HepG2 (cell line): ENCODE results near the gene RANBP17.

Source experiments
- CBX5 ChIP-seq: sonication (generic); formaldehyde crosslinking; IDR thresholded peaks from 2 replicates; pipeline ENCODE4 v1.4.0; 2020; ENCODE audit warnings: missing genetic modification reagents, borderline replicate concordance
- ERF ChIP-seq: IDR thresholded peaks from 2 replicates; pipeline ENCODE4 v1.6.1; 2018; ENCODE audit warnings: missing biosample characterization, missing genetic modification reagents
- ETV6 ChIP-seq: sonication (generic); formaldehyde crosslinking; conservative IDR thresholded peaks from 2 replicates; pipeline ENCODE4 v1.4.0; 2020; ENCODE audit warnings: missing genetic modification reagents
- FOXJ3 ChIP-seq: sonication (generic); formaldehyde crosslinking; IDR thresholded peaks from 2 replicates; pipeline ENCODE4 v1.4.0; 2020; ENCODE audit warnings: missing genetic modification reagents, mild to moderate bottlenecking, borderline replicate concordance
- KDM2A ChIP-seq: sonication (generic); formaldehyde crosslinking; IDR thresholded peaks from 2 replicates; pipeline ENCODE4 v1.4.0; 2020; ENCODE audit warnings: low read depth, missing genetic modification reagents, borderline replicate concordance
- NR2C2 ChIP-seq: sonication (generic); formaldehyde crosslinking; IDR thresholded peaks from 2 replicates; pipeline ENCODE4 v1.4.0; 2020; ENCODE audit warnings: missing genetic modification reagents, mild to moderate bottlenecking, moderate library complexity, borderline replicate concordance
- POLR2AphosphoS5 ChIP-seq: IDR thresholded peaks from 2 replicates; pipeline ENCODE4 v1.6.1; 2012; ENCODE audit warnings: low read depth, low read length
- TCF7 ChIP-seq: sonication (generic); IDR thresholded peaks from 2 replicates; pipeline ENCODE4 v1.6.1; 2016; ENCODE audit warnings: antibody characterized with exemption, low read depth
- ZNF570 ChIP-seq: sonication (generic); formaldehyde crosslinking; IDR thresholded peaks from 2 replicates; pipeline ENCODE4 v1.4.0; 2020; ENCODE audit warnings: mild to moderate bottlenecking, missing genetic modification reagents, borderline replicate concordance
- TF ChIP-seq, protein P1 (sequence below): sonication (generic); formaldehyde crosslinking; IDR thresholded peaks from 2 replicates; pipeline ENCODE4 v1.4.0; 2020; ENCODE audit warnings: missing genetic modification reagents

DNA sequence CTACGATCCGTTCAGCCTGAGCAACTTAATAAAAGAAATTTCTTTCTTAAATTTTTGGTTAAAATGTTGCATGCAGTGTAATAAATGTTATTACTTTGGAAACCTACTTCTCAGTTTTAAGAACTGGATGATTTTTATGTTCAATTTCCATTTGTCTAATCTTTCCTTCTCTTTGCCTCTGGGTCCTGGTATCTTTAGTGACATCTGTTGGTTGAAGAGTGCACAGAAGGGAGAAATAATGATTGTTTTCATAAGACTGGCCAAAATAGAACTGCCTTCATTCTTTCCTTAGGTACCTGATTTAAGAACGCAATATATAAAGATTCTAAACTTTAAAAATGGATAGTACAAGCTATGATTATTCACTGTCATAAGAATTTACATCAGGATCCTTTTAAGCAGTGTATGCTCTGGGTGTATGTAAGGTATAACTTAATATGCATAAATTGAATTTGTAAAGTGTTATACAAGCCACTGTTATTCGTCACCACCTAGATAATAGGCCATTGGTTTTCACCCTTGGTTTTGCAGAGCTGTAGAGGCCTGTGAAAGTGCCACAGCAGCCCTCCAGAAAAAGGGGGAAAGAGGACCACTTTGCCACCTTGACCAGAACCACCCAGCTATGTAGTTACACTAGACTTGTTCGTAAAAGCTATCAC is 364.4 kb downstream of the RANBP17 start:
- TF ChIP-seq ETV6 (CRISPR knock-in tag) (no peak), ERF (CRISPR knock-in tag) (no peak), FOXJ3 (no peak), KDM2A (CRISPR knock-in tag) (no peak), NR2C2 (CRISPR knock-in tag) (no peak), CBX5 (CRISPR knock-in tag) (no peak), TCF7 (no peak), ZNF570 (CRISPR knock-in tag) (no peak), POLR2AphosphoS5 (no peak)
- TF ChIP-seq, protein P1, sequence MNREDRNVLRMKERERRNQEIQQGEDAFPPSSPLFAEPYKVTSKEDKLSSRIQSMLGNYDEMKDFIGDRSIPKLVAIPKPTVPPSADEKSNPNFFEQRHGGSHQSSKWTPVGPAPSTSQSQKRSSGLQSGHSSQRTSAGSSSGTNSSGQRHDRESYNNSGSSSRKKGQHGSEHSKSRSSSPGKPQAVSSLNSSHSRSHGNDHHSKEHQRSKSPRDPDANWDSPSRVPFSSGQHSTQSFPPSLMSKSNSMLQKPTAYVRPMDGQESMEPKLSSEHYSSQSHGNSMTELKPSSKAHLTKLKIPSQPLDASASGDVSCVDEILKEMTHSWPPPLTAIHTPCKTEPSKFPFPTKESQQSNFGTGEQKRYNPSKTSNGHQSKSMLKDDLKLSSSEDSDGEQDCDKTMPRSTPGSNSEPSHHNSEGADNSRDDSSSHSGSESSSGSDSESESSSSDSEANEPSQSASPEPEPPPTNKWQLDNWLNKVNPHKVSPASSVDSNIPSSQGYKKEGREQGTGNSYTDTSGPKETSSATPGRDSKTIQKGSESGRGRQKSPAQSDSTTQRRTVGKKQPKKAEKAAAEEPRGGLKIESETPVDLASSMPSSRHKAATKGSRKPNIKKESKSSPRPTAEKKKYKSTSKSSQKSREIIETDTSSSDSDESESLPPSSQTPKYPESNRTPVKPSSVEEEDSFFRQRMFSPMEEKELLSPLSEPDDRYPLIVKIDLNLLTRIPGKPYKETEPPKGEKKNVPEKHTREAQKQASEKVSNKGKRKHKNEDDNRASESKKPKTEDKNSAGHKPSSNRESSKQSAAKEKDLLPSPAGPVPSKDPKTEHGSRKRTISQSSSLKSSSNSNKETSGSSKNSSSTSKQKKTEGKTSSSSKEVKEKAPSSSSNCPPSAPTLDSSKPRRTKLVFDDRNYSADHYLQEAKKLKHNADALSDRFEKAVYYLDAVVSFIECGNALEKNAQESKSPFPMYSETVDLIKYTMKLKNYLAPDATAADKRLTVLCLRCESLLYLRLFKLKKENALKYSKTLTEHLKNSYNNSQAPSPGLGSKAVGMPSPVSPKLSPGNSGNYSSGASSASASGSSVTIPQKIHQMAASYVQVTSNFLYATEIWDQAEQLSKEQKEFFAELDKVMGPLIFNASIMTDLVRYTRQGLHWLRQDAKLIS (CRISPR knock-in tag): no peak
